HL-60 (cell line): Measurements from ENCODE around the gene CLPTM1L.

Experiments
- DNase-seq, 2 experiments: peaks; one replicate each; pipeline ENCODE4 v3.0.0-alpha.2; 2010 to 2020; ENCODE audit warnings: low read depth in 1 of 2, low spot score in 1 of 2
- H3K27ac ChIP-seq: fragments of 250-450 bp; sonication (Bioruptor Pico); replicated peaks from 2 replicates; pipeline ENCODE4 v1.5.1; 2020; ENCODE audit warnings: mild to moderate bottlenecking, moderate library complexity
- H3K27me3 ChIP-seq: fragments of 250-450 bp; sonication (Bioruptor Pico); 2 replicates; pipeline ENCODE4 v1.5.1; 2021; ENCODE audit warnings: mild to moderate bottlenecking, moderate library complexity; ENCODE audit not compliant: insufficient read depth, poor library complexity, severe bottlenecking
- H3K4me3 ChIP-seq: replicated peaks from 2 replicates; pipeline ENCODE4 v1.5.1; 2011; ENCODE audit warnings: mild to moderate bottlenecking, control low read depth, low read length; ENCODE audit not compliant: insufficient read depth
- CTCF ChIP-seq: IDR thresholded peaks from one replicate; pipeline ENCODE4 v1.5.1; 2011; ENCODE audit warnings: low read length, control low read depth, inconsistent platforms; ENCODE audit not compliant: insufficient read depth
- GABPA ChIP-seq: IDR thresholded peaks from 2 replicates; pipeline ENCODE4 v1.6.1; 2012; ENCODE audit warnings: low read depth
- POLR2AphosphoS5 ChIP-seq: IDR thresholded peaks from 2 replicates; pipeline ENCODE4 v1.6.1; 2012; ENCODE audit warnings: low read depth
- REST ChIP-seq: IDR thresholded peaks from 2 replicates; pipeline ENCODE4 v1.6.1; 2012; ENCODE audit warnings: low read depth; ENCODE audit not compliant: insufficient replicate concordance
- SPI1 ChIP-seq: IDR thresholded peaks from 2 replicates; pipeline ENCODE4 v1.6.1; 2012; ENCODE audit warnings: low read depth, mild to moderate bottlenecking, borderline replicate concordance

Gene CLPTM1L

GRCh38 chr5:1304033-1304432, 40.9 kb downstream of the CLPTM1L start:
- no peak overlapping the region for H3K4me3 ChIP-seq
- no peak for DNase-seq

GRCh38 chr5:1302258-1302657, 42.6 kb downstream of the CLPTM1L start:
- Histone ChIP-seq H3K4me3 (no peak overlapping the region), H3K27ac (no peak overlapping the region), H3K27me3 (no peaks in the 10 kb centered on the region)
- no peak for TF ChIP-seq GABPA
- no peak for TF ChIP-seq CTCF
- TF ChIP-seq SPI1 = no peak
- no peak for TF ChIP-seq POLR2AphosphoS5
- no peak for TF ChIP-seq REST
- DNase-seq = no peak

More at GRCh38 chr5:1304033-1304432, 40.9 kb downstream of the CLPTM1L start:
- no peak for TF ChIP-seq POLR2AphosphoS5
- TF ChIP-seq SPI1 = peak; percentile 67; the same call in 1 of the 2 replicates
- no peak for TF ChIP-seq CTCF
- no peak for TF ChIP-seq REST
- TF ChIP-seq GABPA = no peak
- Histone ChIP-seq H3K27ac (no peak overlapping the region), H3K27me3 (no peaks in the 10 kb centered on the region)

- TF ChIP-seq POLR2AphosphoS5 (no peak), CTCF (no peak), SPI1 (no peak), REST (no peak), GABPA (no peak)
- no peak overlapping the region for H3K27ac ChIP-seq
- H3K4me3 ChIP-seq = no peak overlapping the region
- no peak for DNase-seq
- no peaks in the 10 kb centered on the region for H3K27me3 ChIP-seq
These were observed 44.3 kb downstream of the CLPTM1L start for GRCh38 chr5:1300581-1301083.
